ENCODE measurements around the gene SUCLG2. TPM values are rescaled to one million over a fixed set of nuclear protein-coding genes. Genes with fewer than 3 reads are reported as not detected.

Gene SUCLG2
- total RNA-seq, 1 experiment from 2014 or later: 59.4 TPM

GRCh38 chr3:67462187-67462586 lies 192.2 kb downstream of the SUCLG2 start:
- Histone ChIP-seq H3K79me2 (ENCODE audit: low read depth) (no peaks in the 10 kb centered on the region), H3K9me2 (ENCODE audit: insufficient read depth) (no peaks in the 10 kb centered on the region), H4K20me1 (ENCODE audit: insufficient read depth) (no peaks in the 10 kb centered on the region), H3F3A (ENCODE audit: insufficient read depth, low read depth) (no peaks in the 10 kb centered on the region), H2AFZ (no peak overlapping the region), H3K36me3 (ENCODE audit: low read depth) (no peaks in the 10 kb centered on the region), H3K4me3 (no peak overlapping the region), H3K27ac (no peak overlapping the region), H3K27me3 (ENCODE audit: insufficient read depth, low read depth) (no peaks in the 10 kb centered on the region), H3K4me1 (replicated peaks; ENCODE audit: insufficient read depth) (no peaks in the 10 kb centered on the region), H3K9me3 (ENCODE audit: insufficient read depth, low read depth) (no peaks in the 10 kb centered on the region), H3K4me2 (no peak overlapping the region)
- no peak for DNase-seq
- BruUV-seq (replicated peaks): no TSS peak
- POLR2A ChIA-PET (ENCODE audit: unreplicated experiment): interaction anchor here (0.7 kb wide), 1 partner anchor 669 kb away, joined by 10 read pairs; no protein-coding TSS in a partner anchor
- CTCF ChIA-PET: no interaction called here
- intact Hi-C loops (cut with micrococcal nuclease; ENCODE audit: unreplicated experiment): no loop called here
- TF ChIP-seq EZH2 (IDR thresholded peaks at IDR 0.05; ENCODE audit: low read depth): no peak
- TF ChIP-seq CTCF (conservative IDR thresholded peaks at IDR 0.05): no peak

- Histone ChIP-seq H3K4me1 (replicated peaks; ENCODE audit: insufficient read depth) (no peaks in the 10 kb centered on the region), H3K36me3 (ENCODE audit: low read depth) (no peaks in the 10 kb centered on the region), H3K9me2 (ENCODE audit: insufficient read depth) (no peaks in the 10 kb centered on the region), H2AFZ (no peak overlapping the region), H3K27ac (no peak overlapping the region), H3K79me2 (ENCODE audit: low read depth) (no peaks in the 10 kb centered on the region), H3K4me3 (no peak overlapping the region), H3K9me3 (ENCODE audit: insufficient read depth, low read depth) (no peaks in the 10 kb centered on the region), H3K4me2 (no peak overlapping the region), H3K27me3 (ENCODE audit: insufficient read depth, low read depth) (no peaks in the 10 kb centered on the region), H3F3A (ENCODE audit: insufficient read depth, low read depth) (no peaks in the 10 kb centered on the region), H4K20me1 (ENCODE audit: insufficient read depth) (no peaks in the 10 kb centered on the region)
- ChIA-PET POLR2A (ENCODE audit: unreplicated experiment) (interaction anchor here (0.7 kb wide), 1 partner anchor 670 kb away, joined by 10 read pairs; no protein-coding TSS in a partner anchor), CTCF (no interaction called here)
- intact Hi-C loops (cut with micrococcal nuclease; ENCODE audit: unreplicated experiment): no loop called here
- BruUV-seq (replicated peaks): no TSS peak
- no peak for TF ChIP-seq EZH2 (IDR thresholded peaks at IDR 0.05; ENCODE audit: low read depth)
- TF ChIP-seq CTCF (conservative IDR thresholded peaks at IDR 0.05): no peak
- no peak for DNase-seq
Measured at GRCh38 chr3:67461667-67462142, 192.7 kb downstream of the SUCLG2 start.

DNA sequence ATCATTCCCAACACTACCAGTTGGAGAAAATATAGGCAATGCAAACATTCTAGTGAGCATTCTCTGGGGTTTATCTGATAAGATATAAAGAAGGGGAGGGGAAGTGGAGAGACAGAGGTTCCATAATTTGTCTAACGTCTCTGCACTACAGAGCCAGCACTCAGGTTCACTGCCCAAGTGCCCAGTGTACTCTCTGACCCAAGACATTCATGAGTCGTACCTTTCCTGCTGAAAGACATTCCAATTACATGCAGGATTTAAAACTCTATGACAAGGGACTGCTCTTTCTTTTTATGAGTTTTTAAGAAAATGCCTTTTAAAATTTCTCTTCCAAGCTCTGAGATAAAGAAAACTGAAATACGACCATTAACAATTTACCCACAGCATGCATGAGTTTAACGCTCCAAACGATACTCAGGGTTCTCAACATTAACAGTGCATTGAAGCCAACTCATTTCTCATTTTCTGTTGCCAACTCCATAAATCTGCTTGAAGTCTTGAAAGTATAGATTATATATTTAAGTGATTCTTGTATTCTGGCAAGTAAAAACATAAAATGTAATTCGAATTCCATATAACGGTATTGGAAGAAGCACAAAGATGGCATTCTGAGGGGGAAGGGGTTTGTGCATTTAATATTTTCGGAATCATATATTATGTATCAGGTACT lies 193.4 kb downstream of the SUCLG2 start:
- ChIA-PET CTCF (no interaction called here), POLR2A (ENCODE audit: unreplicated experiment) (no interaction called here)
- H3K27me3 ChIP-seq (ENCODE audit: insufficient read depth, low read depth): no peaks in the 10 kb centered on the region
- H3K9me2 ChIP-seq (ENCODE audit: insufficient read depth): no peaks in the 10 kb centered on the region
- H3K4me3 ChIP-seq: no peak overlapping the region
- H3K36me3 ChIP-seq (ENCODE audit: low read depth): no peaks in the 10 kb centered on the region
- no peak overlapping the region for H3K27ac ChIP-seq
- no peaks in the 10 kb centered on the region for H3K4me1 ChIP-seq (replicated peaks; ENCODE audit: insufficient read depth)
- H3K79me2 ChIP-seq (ENCODE audit: low read depth): no peaks in the 10 kb centered on the region
- H3F3A ChIP-seq (ENCODE audit: insufficient read depth, low read depth): no peaks in the 10 kb centered on the region
- no peak overlapping the region for H2AFZ ChIP-seq
- H3K4me2 ChIP-seq: no peak overlapping the region
- no peaks in the 10 kb centered on the region for H4K20me1 ChIP-seq (ENCODE audit: insufficient read depth)
- H3K9me3 ChIP-seq (ENCODE audit: insufficient read depth, low read depth): no peaks in the 10 kb centered on the region
- intact Hi-C loops (cut with micrococcal nuclease; ENCODE audit: unreplicated experiment): no loop called here
- no TSS peak for BruUV-seq (replicated peaks)
- TF ChIP-seq CTCF (conservative IDR thresholded peaks at IDR 0.05): no peak
- TF ChIP-seq EZH2 (IDR thresholded peaks at IDR 0.05; ENCODE audit: low read depth): no peak
- no peak for DNase-seq
